ENCODE measurements around the gene ABR. TPM values are rescaled to one million over a fixed set of nuclear protein-coding genes. Genes with fewer than 3 reads are reported as not detected.
"Not testable (repeated sequence)": the region's sequence is repeated elsewhere in the genome, so short reads cannot be mapped to it uniquely, and the experiment has no call there.

The ABR gene
- total RNA-seq, 1 donor from 2014 or later = 92.7 TPM

GRCh38 chr17:1069847-1070246 lies 109.9 kb downstream of the ABR start:
- H3K9me3 ChIP-seq (ENCODE audit: low read depth) = no peaks in the 10 kb centered on the region
- H3K27me3 Mint-ChIP-seq (ENCODE audit: insufficient read depth, low read depth) = peaks cover 3% of the 10 kb centered on the region
- H3K4me3 Mint-ChIP-seq = no peak overlapping the region
- no peaks in the 10 kb centered on the region for H3K79me2 ChIP-seq (ENCODE audit: low read depth)
- H4K20me1 ChIP-seq (ENCODE audit: low read depth) = no peaks in the 10 kb centered on the region
- no peaks in the 10 kb centered on the region for H3K27me3 ChIP-seq
- H3K36me3 Mint-ChIP-seq = peaks cover 34% of the 10 kb centered on the region
- H3K4me1 Mint-ChIP-seq = no peaks in the 10 kb centered on the region
- H3F3A ChIP-seq (ENCODE audit: low read depth) = no peaks in the 10 kb centered on the region
- H2AFZ ChIP-seq (replicated peaks) = no peak overlapping the region
- no peaks in the 10 kb centered on the region for H3K36me3 ChIP-seq
- no peaks in the 10 kb centered on the region for H3K4me1 ChIP-seq
- H3K27ac ChIP-seq = no peak overlapping the region
- no peak overlapping the region for H3K27ac Mint-ChIP-seq
- no peak overlapping the region for H3K9ac ChIP-seq
- H3K4me2 ChIP-seq = no peak overlapping the region
- TF ChIP-seq CTCF (IDR thresholded peaks at IDR 0.05) (no peak), EZH2 (IDR thresholded peaks at IDR 0.05) (no peak), EZH2phosphoT487 (IDR thresholded peaks at IDR 0.05) (no peak)
- DNase-seq (ENCODE audit: low spot score) = no peak
- peaks cover 12% of the 10 kb centered on the region for H3K9me3 Mint-ChIP-seq
- no peak overlapping the region for H3K4me3 ChIP-seq

DNA sequence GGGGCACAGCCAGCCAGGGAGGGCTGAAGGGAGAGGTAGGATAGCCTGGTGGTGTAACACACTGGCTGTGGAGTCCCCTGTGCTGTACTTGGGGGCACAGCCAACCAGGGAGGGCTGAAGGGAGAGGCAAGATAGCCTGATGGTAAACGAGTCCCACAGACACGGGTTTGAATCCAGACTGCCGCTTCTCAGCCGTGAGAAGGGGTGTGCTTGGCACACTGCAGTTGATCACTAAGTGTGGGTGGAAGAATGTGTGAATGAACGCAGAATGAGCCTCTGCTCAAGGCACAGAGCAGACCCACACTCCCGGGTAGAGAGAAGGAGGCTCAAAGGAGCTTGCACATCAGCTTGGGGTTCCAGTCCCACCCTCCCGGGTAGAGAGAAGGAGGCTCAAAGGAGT lies 111.4 kb downstream of the ABR start:
- Histone ChIP-seq H3K9ac (no peak overlapping the region), H3K27me3 (no peaks in the 10 kb centered on the region), H4K20me1 (ENCODE audit: low read depth) (no peaks in the 10 kb centered on the region), H3K4me2 (no peak overlapping the region), H3K27ac (no peak overlapping the region), H3K4me3 (no peak overlapping the region), H3K79me2 (ENCODE audit: low read depth) (no peaks in the 10 kb centered on the region), H2AFZ (replicated peaks) (no peak overlapping the region), H3K36me3 (no peaks in the 10 kb centered on the region), H3K4me1 (no peaks in the 10 kb centered on the region), H3K9me3 (ENCODE audit: low read depth) (no peaks in the 10 kb centered on the region), H3F3A (ENCODE audit: low read depth) (no peaks in the 10 kb centered on the region)
- no peak for DNase-seq (ENCODE audit: low spot score)
- peaks cover 12% of the 10 kb centered on the region for H3K9me3 Mint-ChIP-seq
- H3K27ac Mint-ChIP-seq = no peak overlapping the region
- peaks cover 30% of the 10 kb centered on the region for H3K36me3 Mint-ChIP-seq
- H3K27me3 Mint-ChIP-seq (ENCODE audit: insufficient read depth, low read depth) = peaks cover 3% of the 10 kb centered on the region
- H3K4me3 Mint-ChIP-seq = no peak overlapping the region
- TF ChIP-seq CTCF (IDR thresholded peaks at IDR 0.05) = no peak
- TF ChIP-seq EZH2phosphoT487 (IDR thresholded peaks at IDR 0.05) = no peak
- no peak for TF ChIP-seq EZH2 (IDR thresholded peaks at IDR 0.05)
- H3K4me1 Mint-ChIP-seq = no peaks in the 10 kb centered on the region

DNA sequence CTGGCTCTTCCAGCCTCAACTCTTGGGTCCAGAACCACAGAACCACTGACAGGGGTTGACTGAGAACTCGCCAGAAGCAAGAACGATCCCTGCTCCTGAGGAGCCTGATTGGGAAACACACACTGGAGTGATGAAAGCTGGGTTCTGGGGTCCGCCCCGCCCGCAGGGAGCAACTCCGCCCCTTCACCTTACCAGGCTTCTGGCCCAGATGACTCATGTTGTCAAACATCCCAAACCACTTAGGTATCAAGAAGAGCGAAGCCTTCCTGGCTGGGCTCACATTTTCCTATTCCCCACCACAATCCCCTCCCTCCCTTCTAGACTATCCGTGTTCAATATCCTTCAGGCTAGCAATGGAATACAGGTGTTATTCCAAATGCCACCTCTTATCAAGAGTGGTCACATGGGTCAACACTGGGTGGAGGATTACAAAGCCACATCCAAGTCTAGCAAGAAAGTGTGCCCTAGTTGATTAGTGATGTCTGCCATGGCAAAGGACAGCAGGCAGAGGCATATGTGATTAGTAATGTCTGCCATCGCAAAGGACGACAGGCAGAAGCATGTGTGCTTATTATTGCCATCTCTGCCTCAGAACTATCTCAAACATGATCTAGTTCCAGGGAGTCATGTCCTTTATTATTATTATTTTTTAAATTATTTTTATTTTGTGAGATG lies 112.4 kb downstream of the ABR start:
- Histone ChIP-seq H3F3A (ENCODE audit: low read depth) (no peaks in the 10 kb centered on the region), H4K20me1 (ENCODE audit: low read depth) (no peaks in the 10 kb centered on the region), H3K36me3 (no peaks in the 10 kb centered on the region), H3K27me3 (no peaks in the 10 kb centered on the region), H3K9ac (no peak overlapping the region), H3K9me3 (ENCODE audit: low read depth) (no peaks in the 10 kb centered on the region), H3K79me2 (ENCODE audit: low read depth) (no peaks in the 10 kb centered on the region), H3K27ac (no peak overlapping the region), H3K4me2 (no peak overlapping the region), H2AFZ (replicated peaks) (no peak overlapping the region), H3K4me1 (no peaks in the 10 kb centered on the region), H3K4me3 (no peak overlapping the region)
- Mint-ChIP-seq H3K36me3 (peaks cover 30% of the 10 kb centered on the region), H3K4me1 (no peaks in the 10 kb centered on the region), H3K9me3 (peaks cover 12% of the 10 kb centered on the region), H3K27ac (no peak overlapping the region), H3K4me3 (no peak overlapping the region), H3K27me3 (ENCODE audit: insufficient read depth, low read depth) (no peaks in the 10 kb centered on the region)
- no peak for DNase-seq (ENCODE audit: low spot score)
- TF ChIP-seq EZH2phosphoT487 (IDR thresholded peaks at IDR 0.05) (no peak), EZH2 (IDR thresholded peaks at IDR 0.05) (no peak), CTCF (IDR thresholded peaks at IDR 0.05) (no peak)

DNA sequence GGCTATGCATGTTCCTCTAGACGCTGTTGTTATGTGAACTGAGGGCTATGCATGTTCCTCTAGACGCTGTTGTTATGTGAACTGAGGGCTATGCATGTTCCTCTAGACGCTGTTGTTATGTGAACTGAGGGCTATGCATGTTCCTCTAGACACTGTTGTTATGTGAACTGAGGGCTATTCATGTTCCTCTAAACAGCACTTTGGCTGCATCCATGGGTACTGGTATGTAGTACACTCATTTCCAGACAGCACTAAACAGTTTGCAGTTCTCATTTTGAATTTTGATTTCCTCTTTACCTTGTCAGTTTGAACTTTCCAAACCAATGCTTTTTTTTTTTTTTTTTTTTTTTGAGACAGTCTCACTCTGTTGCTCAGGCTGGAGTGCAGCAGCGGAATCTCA lies 114.4 kb downstream of the ABR start:
- H3K36me3 ChIP-seq; H3K4me2 ChIP-seq; H3K79me2 ChIP-seq (ENCODE audit: low read depth); H3K27ac ChIP-seq; H3K27me3 Mint-ChIP-seq (ENCODE audit: insufficient read depth, low read depth); H4K20me1 ChIP-seq (ENCODE audit: low read depth); H3K27ac Mint-ChIP-seq; H2AFZ ChIP-seq (replicated peaks); H3K4me1 Mint-ChIP-seq; H3K4me3 Mint-ChIP-seq; H3K9ac ChIP-seq; H3K9me3 ChIP-seq (ENCODE audit: low read depth); H3K4me3 ChIP-seq; DNase-seq (ENCODE audit: low spot score); H3K4me1 ChIP-seq; H3F3A ChIP-seq (ENCODE audit: low read depth); H3K27me3 ChIP-seq: not testable (repeated sequence)
- Mint-ChIP-seq H3K36me3 (peaks cover 30% of the 10 kb centered on the region), H3K9me3 (peaks cover 12% of the 10 kb centered on the region)
